Prostate gland (tissue), 2 donors: ENCODE results near the gene ARGLU1. TPM values are rescaled to one million over a fixed set of nuclear protein-coding genes. Genes with fewer than 3 reads are reported as not detected.
A peak's percentile ranks its signal among the peaks of the same experiment; 100 is the strongest.

Experiments
- DNase-seq: peaks from one replicate; pipeline ENCODE4 v3.0.0-alpha.2; 2019; ENCODE audit warnings: low spot score
- H3K27ac ChIP-seq, 2 donors: fragments of 200-600 bp; sonication (generic); 2 replicates each; pipeline ENCODE4 v1.5.1; 2017 to 2019
- H3K27me3 ChIP-seq: fragments of 200-600 bp; sonication (generic); replicated peaks from 2 replicates; pipeline ENCODE4 v1.5.1; 2019; ENCODE audit not compliant: insufficient read depth
- H3K36me3 ChIP-seq, 2 donors: fragments of 200-600 bp; sonication (generic); 1 replicate in 1 of 2; 2 replicates in 1 of 2; pipeline versions ENCODE4 v1.5.1 to v1.8.1; 2017 to 2019
- H3K4me1 ChIP-seq: fragments of 200-600 bp; sonication (generic); replicated peaks from 2 replicates; pipeline ENCODE4 v1.5.1; 2019
- H3K4me3 ChIP-seq, 2 donors: fragments of 200-600 bp; sonication (generic); 2 replicates each; pipeline ENCODE4 v1.5.1; 2017 to 2019
- H3K9me3 ChIP-seq: fragments of 200-600 bp; sonication (generic); 2 replicates; pipeline ENCODE4 v1.5.1; 2017
- CTCF ChIP-seq, 4 experiments: fragments of 200-600 bp in 2 of 4; fragments of 450-650 bp in 2 of 4; sonication (generic) in 2 of 4; IDR thresholded peaks; 1 replicate in 3 of 4; 2 replicates in 1 of 4; pipeline ENCODE4 v1.5.1; 2016 to 2019; ENCODE audit warnings: antibody characterized with exemption in 4 of 4, mild to moderate bottlenecking in 2 of 4, moderate library complexity in 2 of 4
- POLR2A ChIP-seq: fragments of 450-650 bp; IDR thresholded peaks from one replicate; pipeline ENCODE4 v1.6.1; 2016; ENCODE audit warnings: antibody characterized with exemption, mild to moderate bottlenecking
- POLR2AphosphoS5 ChIP-seq: sonication (generic); formaldehyde crosslinking; IDR thresholded peaks from one replicate; pipeline ENCODE4 v1.6.1; 2017; ENCODE audit warnings: antibody characterized with exemption
- WGBS: methylation state at CpG from one replicate; pipeline ENCODE4 v1.1.5; 2018; 5-methylcytosine and 5-hydroxymethylcytosine counted together
- intact Hi-C: fragments of 100-400 bp; cut with DNase I; formaldehyde crosslinking; loops from one replicate; pipeline ENCODE4 v1.14.2; 2022
- total RNA-seq, 2 donors: library from RNA; depleted of rRNA; stranded (reverse); fragments of >200 nt; gene quantifications; one replicate each; pipeline ENCODE4 v1.1.0, GENCODE V29; 2016

The ARGLU1 gene
- total RNA-seq, 2 donors from 2014 or later = 52.1 to 95.9 TPM

DNA sequence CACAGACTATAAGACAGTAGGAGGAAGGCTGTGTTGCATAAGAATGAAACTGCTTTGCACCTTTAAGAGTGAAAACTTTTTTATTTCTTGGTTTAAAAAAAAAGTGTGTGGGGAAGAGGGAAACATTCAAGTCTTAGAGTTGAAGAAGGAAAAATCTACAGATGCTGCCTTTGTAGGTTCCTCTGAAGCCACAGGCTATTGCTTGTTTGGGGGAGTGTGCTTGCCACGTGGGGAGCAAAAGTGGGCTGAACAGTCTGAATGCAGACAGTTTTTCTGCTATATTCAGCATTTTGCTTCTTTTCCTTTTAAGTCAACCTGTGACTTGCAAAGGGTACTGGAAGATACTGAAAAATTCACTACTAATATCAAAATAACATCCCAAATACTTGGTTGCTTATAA, 69.4 kb downstream of the ARGLU1 start:
- Histone ChIP-seq H3K4me3 (no peak overlapping the region), H3K27ac (no peak overlapping the region), H3K4me1 (no peaks in the 10 kb centered on the region), H3K9me3 (no peaks in the 10 kb centered on the region), H3K27me3 (no peaks in the 10 kb centered on the region), H3K36me3 (peaks cover 0 to 2% of the 10 kb centered on the region in 2 donors)
- DNase-seq = no peak
- 41% methylated on average over 1 of the region's 1 CpG for WGBS
- TF ChIP-seq CTCF (IDR thresholded peaks at IDR 0.05) = no peak
- TF ChIP-seq POLR2AphosphoS5 = no peak
- TF ChIP-seq POLR2A = no peak
- intact Hi-C loops = no loop called here

DNA sequence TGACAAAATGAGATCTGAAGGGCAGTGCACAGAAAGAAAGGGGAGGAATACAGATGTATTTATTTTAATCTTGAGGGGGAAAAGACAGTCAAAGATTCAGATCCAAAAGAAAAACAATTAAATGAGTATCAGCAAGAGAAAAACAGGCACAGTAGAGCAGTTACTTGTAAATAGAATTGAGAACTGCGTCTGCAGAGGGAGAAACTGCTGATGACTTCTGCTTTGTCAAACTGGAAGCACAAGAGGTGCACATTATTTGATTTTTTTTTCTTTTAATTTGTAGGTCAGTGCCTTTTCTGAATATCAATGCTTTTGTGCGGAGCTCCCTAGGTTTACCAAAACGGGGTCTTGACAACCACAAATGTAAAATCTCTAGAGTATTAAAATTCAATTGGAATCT, 69.8 kb downstream of the ARGLU1 start:
- Histone ChIP-seq H3K27ac (no peak overlapping the region), H3K27me3 (no peaks in the 10 kb centered on the region), H3K4me3 (no peak overlapping the region), H3K36me3 (peaks cover 0 to 6% of the 10 kb centered on the region in 2 donors), H3K9me3 (no peaks in the 10 kb centered on the region), H3K4me1 (no peaks in the 10 kb centered on the region)
- intact Hi-C loops = no loop called here
- 58% methylated on average over 3 of the region's 3 CpGs for WGBS
- no peak for DNase-seq
- TF ChIP-seq CTCF (IDR thresholded peaks at IDR 0.05) (no peak), POLR2AphosphoS5 (no peak), POLR2A (no peak)

- intact Hi-C loops = no loop called here
- H3K4me1 ChIP-seq = no peaks in the 10 kb centered on the region
- no peak overlapping the region for H3K27ac ChIP-seq
- H3K4me3 ChIP-seq = no peak overlapping the region
- no peaks in the 10 kb centered on the region for H3K27me3 ChIP-seq
- TF ChIP-seq POLR2A (no peak), POLR2AphosphoS5 (no peak), CTCF (IDR thresholded peaks at IDR 0.05) (no peak)
- H3K9me3 ChIP-seq = no peaks in the 10 kb centered on the region
- no peak for DNase-seq
- 23% methylated on average over 1 of the region's 1 CpG for WGBS
- peaks cover 7 to 14% of the 10 kb centered on the region in 2 donors for H3K36me3 ChIP-seq
These were observed 70.9 kb downstream of the ARGLU1 start for GRCh38 chr13:106497079-106497478.

GRCh38 chr13:106496072-106496997, 71.6 kb downstream of the ARGLU1 start:
- no peak overlapping the region for H3K27ac ChIP-seq
- no peaks in the 10 kb centered on the region for H3K9me3 ChIP-seq
- WGBS = 46% methylated on average over 6 of the region's 6 CpGs
- H3K36me3 ChIP-seq = peaks cover 7 to 14% of the 10 kb centered on the region in 2 donors
- TF ChIP-seq POLR2A = no peak
- TF ChIP-seq POLR2AphosphoS5 = peak; percentile 16
- no peak overlapping the region for H3K4me3 ChIP-seq
- no peaks in the 10 kb centered on the region for H3K27me3 ChIP-seq
- no peaks in the 10 kb centered on the region for H3K4me1 ChIP-seq
- no peak for DNase-seq
- intact Hi-C loops = no loop called here

DNA sequence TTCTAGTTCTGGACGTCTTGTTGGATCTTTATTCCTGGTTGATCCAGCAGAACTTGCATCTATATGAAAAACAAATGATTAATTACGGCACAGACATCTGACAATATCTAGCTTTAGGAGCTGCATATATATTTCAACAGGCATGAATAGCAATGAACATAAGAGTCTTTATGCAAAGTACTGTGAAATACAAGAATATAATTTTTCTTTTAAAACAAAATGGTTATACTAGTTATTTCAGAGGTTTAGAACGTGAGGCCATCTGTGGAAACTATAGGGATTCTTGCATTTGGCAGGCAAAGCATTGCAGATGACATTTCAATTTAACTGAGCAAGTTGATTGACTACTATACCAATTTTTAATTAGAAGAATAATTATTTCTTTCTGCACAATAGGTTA, 73.0 kb downstream of the ARGLU1 start:
- DNase-seq = no peak
- H3K27ac ChIP-seq = no peak overlapping the region

More for the DNA sequence above, 73.0 kb downstream of the ARGLU1 start:
- 91% methylated on average over 3 of the region's 3 CpGs for WGBS
- H3K36me3 ChIP-seq = peaks cover 7 to 14% of the 10 kb centered on the region in 2 donors
- no peaks in the 10 kb centered on the region for H3K9me3 ChIP-seq
- H3K27me3 ChIP-seq = no peaks in the 10 kb centered on the region
- no peak for TF ChIP-seq CTCF (IDR thresholded peaks at IDR 0.05)
- no peak for TF ChIP-seq POLR2A
- no peak for TF ChIP-seq POLR2AphosphoS5
- no peaks in the 10 kb centered on the region for H3K4me1 ChIP-seq
- intact Hi-C loops = no loop called here
- H3K4me3 ChIP-seq = no peak overlapping the region
